Choroid plexus epithelial cell (primary cell): ENCODE measurements around the gene SNTG2.

Experiments
- DNase-seq: peaks from one replicate; pipeline ENCODE4 v3.0.0-alpha.2; 2010; ENCODE audit warnings: low read depth
- H3K4me3 ChIP-seq: 2 replicates; pipeline ENCODE4 v1.5.1; 2011; ENCODE audit warnings: low read depth, mild to moderate bottlenecking, control low read depth, low read length, moderate library complexity
- CTCF ChIP-seq: conservative IDR thresholded peaks from 2 replicates; pipeline ENCODE4 v1.5.1; 2011; ENCODE audit warnings: low read depth, mild to moderate bottlenecking, control low read depth, inconsistent platforms, low read length, moderate library complexity

SNTG2 gene

GRCh38 chr2:1350111-1350510, 399.5 kb downstream of the SNTG2 start:
- TF ChIP-seq CTCF: no peak

GRCh38 chr2:1353124-1353523, 402.5 kb downstream of the SNTG2 start:
- H3K4me3 ChIP-seq: no peak overlapping the region
- TF ChIP-seq CTCF: no peak
- DNase-seq: no peak

More at GRCh38 chr2:1350111-1350510, 399.5 kb downstream of the SNTG2 start:
- no peak overlapping the region for H3K4me3 ChIP-seq
- DNase-seq: no peak

- TF ChIP-seq CTCF: no peak
- DNase-seq: no peak
- no peak overlapping the region for H3K4me3 ChIP-seq
Observed at GRCh38 chr2:1353543-1353942, 402.9 kb downstream of the SNTG2 start.

- no peak for DNase-seq
- H3K4me3 ChIP-seq: no peak overlapping the region
- TF ChIP-seq CTCF: no peak
Observed at GRCh38 chr2:1360144-1360543, 409.5 kb downstream of the SNTG2 start.

GRCh38 chr2:1360557-1361250, 410.1 kb downstream of the SNTG2 start:
- DNase-seq: no peak
- H3K4me3 ChIP-seq: no peak overlapping the region
- TF ChIP-seq CTCF: no peak

DNA sequence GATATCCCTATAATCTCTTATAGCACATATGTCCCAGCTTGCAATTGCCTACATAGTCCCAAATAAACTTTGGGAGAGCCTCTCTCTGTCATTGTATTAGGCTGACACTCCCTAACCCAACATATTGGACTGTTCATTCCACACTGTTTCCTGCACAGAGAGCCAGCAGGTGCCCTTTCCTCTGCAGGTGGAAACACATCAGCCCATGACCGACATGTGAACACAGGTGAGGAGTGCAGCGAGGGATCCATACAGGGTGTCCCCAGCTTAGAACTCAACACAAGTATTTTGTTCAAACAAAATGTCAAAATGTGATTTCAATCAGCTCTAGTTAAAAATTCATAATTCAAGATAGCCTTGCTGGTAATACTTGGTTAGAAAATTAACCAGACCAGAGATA, 412.7 kb downstream of the SNTG2 start:
- no peak for TF ChIP-seq CTCF
- DNase-seq: no peak
- no peak overlapping the region for H3K4me3 ChIP-seq

GRCh38 chr2:1366546-1367134, 416.0 kb downstream of the SNTG2 start:
- DNase-seq: no peak

More at GRCh38 chr2:1366546-1367134, 416.0 kb downstream of the SNTG2 start:
- no peak for TF ChIP-seq CTCF
- H3K4me3 ChIP-seq: no peak overlapping the region
